ENCODE data around the gene F7.
"Not testable (repeated sequence)": the region's sequence is repeated elsewhere in the genome, so short reads cannot be mapped to it uniquely, and the experiment has no call there.

Gene F7

DNA sequence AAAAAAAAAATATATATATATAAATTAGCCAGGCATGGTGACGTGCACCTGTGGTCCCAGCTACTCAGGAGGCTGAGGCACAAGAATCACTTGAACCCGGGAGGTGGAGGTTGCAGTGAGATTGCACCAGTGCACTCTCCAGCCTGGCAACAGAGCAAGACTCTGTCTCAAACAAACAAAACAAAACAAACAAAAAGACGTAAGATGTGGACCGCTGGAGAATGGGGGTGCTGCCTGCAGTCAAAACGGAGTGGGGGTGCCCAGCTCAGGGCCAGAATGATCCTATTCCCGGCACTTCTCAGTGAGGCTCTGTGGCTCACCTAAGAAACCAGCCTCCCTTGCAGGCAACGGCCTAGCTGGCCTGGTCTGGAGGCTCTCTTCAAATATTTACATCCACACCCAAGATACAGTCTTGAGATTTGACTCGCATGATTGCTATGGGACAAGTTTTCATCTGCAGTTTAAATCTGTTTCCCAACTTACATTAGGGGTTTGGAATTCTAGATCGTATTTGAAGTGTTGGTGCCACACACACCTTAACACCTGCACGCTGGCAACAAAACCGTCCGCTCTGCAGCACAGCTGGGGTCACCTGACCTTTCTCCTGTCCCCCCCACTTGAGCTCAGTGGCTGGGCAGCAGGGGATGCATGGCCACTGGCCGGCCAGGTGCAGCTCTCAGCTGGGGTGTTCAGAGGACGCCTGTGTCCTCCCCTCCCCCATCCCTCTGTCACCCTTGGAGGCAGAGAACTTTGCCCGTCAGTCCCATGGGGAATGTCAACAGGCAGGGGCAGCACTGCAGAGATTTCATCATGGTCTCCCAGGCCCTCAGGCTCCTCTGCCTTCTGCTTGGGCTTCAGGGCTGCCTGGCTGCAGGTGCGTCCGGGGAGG lies at the start of gene F7:
TSS of gene F7 (plus strand) at position 760 of the 889 bp plus-strand sequence. CDS start at position 811, 51 bp downstream.
- no peak for DNase-seq (ENCODE audit: low spot score)

DNA sequence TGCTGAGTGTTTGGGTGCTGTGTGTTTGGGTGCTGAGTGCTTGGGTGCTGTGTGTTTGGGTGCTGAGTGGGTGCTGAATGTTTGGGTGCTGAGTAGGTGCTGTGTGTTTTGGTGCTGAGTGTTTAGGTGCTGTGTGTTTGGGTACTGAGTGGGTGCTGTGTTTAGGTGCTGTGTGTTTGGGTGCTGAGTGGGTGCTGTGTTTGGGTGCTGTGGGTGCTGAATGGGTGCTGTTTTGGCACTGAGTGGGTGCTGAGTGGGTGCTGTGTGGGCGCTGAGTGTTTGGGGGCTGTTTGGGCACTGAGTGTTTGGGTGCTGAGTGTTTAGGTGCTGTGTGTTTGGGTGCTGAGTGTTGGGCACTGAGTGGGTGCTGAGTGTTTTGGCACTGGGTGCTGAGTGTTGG lies 48.5 kb upstream of the F7 start:
- DNase-seq (ENCODE audit: low spot score) = no peak

DNA sequence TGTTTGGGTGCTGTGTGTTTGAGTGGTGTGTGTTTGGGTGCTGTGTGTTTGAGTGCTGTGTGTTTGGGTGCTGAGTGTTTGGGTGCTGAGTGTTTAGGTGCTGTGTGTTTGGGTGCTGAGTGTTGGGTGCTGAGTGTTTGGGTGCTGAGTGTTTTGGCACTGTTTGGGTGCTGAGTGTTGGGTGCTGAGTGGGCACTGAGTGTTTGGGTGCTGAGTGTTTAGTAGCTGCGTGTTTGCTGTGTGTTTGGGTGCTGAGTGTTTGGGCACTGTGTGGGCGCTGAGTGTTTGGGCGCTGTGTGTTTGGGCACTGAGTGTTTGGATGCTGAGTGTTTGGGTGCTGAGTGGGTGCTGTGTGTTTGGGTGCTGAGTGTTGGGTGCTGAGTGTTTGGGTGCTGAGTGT lies 48.0 kb upstream of the F7 start:
- DNase-seq (ENCODE audit: low spot score) = not testable (repeated sequence)

DNA sequence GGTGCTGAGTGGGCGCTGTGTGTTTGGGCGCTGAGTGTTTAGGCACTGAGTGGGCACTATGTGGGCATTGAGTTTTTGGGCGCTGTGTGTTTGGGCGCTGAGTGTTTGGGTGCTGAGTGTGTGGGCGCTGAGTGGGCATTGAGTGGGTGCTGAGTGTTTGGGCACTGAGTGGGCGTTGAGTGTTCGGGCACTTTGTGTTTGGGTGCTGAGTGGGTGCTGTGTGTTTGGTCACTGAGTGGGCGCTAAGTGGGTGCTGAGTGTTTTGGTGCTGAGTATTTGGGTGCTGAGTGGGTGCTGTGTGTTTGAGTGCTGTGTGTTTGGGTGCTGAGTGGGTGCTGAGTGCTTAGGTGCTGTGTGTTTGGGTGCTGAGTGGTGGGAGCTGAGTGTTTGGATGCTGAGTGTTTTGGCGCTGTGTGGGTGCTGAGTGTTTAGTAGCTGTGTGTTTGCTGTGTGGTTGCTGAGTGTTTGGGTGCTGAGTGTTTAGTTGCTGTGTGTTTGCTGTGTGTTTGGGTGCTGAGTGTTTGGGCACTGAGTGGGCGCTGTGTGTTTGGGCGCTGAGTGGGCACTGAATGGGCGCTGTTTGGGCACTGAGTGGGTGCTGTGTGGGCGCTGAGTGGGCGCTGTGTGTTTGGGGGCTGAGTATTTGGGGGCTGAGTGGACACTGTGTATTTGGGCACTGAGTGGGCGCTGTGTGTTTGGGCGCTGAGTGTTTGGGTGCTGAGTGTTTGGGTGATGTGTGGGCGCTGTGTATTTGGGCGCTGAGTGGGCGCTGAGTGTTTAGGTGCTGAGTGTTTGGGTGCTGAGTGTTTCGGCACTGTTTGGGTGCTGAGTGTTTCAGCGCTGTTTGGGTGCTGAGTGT lies 47.2 kb upstream of the F7 start:
- no peak for DNase-seq (ENCODE audit: low spot score)

DNA sequence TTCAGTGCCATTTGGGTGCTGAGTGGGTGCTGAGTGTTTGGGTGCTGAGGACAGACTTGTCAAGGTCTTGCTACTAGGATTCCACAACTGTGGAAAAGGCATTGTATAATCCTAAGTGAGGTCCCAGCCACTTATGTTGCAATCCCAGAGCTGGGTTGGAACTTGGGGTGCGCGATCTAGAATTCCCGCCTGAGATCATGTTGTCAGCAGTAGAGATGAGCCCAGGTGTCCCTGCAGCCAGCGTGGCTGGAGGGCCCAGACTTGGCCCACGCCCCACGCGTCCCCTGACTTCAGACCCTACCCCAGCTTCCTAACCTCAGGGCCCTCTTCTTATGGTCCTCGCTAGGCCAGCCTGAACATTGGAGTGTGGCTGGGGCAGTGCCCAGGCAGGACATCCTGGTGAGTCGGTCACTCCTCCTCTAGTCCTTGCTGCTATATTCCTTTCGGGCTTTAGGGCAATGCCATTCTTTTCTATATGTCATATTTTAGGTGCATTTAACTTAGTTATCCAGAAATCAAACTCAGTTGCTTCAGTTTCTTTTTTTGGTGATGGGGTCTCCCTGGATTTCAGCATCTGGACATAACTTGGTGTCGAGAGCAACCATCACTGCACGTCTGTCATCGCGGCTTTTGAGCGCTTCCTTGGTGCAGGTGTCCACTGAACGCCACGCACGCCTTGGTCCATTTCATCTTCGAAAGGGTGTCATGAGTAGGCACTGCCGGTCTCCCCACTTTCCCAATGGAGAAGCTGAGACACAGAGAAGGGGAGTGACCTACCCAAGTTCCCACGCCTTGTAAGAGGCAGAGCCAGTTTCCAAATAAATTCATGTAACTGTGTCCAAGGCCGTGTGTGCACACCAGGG lies 46.4 kb upstream of the F7 start:
- no peak for DNase-seq (ENCODE audit: low spot score)

DNA sequence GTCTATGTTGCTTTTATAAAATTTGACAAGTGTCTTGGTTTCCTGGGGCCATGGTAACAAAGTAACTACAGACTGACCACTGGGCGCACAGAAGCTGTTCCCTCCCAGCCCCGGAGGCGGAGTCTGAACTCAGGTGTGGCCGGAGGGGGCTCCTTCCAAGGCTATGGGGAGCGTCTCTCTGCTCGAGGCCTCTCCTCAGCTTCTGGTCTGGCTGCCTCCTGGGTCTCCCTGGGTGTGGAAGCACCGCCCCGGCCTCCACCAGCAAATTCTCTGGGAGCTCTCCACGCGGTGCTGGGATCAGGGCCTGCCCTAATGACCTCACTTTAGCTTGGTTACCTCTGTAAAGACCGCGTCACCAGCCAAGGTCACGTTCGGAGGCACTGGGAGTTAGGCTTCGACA lies 45.7 kb upstream of the F7 start:
- DNase-seq (ENCODE audit: low spot score) = no peak

DNA sequence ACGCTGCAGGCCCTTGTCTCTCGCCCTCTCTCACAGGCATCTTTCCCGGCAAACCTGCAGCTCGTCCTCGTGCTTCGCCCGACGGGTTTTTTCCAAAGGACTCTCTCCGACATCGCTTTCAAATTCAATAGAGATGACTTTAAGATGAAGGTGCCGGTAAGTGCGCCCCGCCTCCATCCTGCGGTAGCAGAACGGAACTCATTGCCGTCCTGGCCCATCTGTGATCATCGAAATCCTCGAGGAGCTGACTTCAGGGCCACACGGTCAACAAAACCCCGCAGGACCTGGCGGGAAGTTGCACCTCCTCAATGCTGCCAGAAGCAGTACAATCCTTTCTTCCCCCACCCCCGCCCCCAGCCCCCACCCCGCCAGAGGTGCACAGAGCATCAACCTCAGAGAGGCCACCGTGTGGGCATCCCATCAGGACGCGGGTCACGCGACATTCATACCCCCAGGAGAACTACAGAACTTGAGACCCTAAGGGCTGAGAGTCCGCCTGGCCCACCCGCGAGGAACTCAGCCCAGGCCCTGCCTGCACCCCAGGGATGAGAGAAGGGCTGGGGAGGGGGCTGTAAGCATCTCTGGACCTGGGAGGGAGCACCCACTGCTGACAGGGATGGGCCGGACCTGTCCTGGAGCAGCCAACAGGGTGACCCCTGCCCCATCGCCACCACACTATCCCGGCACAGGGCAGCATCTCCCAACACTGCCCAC lies 44.9 kb upstream of the F7 start:
- DNase-seq (ENCODE audit: low spot score) = no peak

DNA sequence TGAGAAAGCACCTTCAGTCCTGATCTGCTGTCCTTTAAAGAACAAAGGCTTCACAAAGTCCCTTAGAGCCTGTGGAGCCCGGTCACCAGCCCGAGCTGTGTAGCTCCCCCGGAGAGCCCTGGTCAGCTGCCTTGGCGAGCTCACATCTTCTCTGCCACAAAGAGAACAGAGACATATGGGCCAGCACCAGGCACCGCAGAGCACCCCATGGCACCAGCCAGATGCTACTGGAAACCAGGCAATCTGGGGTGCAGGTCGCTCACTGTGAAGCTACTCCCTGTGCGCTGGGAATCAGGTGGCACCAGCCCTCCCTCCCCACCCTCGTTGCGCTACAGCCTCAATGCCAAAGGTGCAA lies 44.3 kb upstream of the F7 start:
- no peak for DNase-seq (ENCODE audit: low spot score)

DNA sequence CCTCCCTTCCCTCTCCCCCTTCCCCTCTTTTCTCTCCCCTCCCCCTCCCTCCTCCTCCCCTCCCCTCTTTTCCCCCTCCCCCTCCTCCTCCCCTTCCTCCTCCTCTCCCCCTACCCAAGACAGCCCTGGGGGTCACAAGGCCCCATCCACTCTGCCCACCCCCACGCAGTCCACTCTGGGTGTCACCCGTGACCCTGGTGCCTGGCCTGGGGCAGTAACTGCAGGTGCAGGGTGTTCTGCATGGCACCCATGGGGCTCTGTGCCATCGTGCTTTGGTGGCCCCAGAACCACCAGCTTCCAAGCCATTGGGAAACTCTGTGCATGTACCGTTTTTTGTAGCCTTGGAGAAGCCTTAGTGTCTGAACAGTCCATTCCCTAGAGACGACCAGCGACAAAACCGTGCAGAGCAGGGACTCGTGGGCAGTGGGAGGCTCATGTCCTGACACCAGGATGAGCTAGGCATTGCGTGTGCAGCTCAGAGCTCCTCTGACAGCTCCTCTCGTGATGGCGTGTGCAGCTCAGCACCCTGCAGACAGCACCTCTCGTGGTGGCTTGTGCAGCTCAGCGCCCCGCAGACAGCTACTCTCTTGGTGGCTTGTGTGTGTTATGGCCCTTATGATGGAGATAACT lies 43.7 kb upstream of the F7 start:
- DNase-seq (ENCODE audit: low spot score) = no peak

DNA sequence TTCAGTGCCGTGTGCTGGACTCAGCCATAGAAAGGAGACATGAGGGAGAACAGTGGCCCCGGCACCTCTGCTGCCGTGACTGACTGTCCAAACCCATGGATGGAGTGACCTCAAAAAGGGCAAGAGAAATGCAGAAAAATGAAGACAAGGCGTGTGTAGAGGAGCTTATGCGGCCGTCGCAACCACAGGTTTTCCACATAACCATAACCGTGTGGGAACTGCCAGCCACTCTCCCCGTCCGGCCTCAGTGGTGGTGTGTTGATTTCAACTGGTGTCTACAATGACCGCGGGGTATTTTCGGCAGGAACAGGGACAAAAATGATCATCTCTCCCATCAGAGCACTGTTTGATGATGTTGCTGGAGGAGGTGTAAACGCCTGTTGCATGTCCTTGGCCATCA lies 42.9 kb upstream of the F7 start:
- no peak for DNase-seq (ENCODE audit: low spot score)

DNA sequence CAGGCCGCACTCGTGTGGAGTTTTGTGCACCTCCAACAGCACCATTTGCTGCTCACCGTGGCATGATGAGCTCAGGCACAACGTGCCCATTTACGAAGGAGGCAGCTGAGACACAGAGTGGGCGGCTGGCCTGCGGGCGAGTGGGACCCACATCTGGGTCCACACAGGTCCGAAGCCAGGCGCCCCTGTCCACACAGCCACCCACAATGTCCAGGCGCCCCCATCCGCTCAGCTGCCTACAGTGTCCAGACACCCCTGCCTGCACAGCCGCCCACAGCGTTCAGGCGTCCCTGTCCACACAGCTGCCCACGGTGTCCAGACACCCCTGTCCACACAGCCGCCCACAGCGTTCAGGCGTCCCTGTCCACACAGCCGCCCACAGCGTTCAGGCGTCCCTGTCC lies 42.5 kb upstream of the F7 start:
- DNase-seq (ENCODE audit: low spot score) = no peak

DNA sequence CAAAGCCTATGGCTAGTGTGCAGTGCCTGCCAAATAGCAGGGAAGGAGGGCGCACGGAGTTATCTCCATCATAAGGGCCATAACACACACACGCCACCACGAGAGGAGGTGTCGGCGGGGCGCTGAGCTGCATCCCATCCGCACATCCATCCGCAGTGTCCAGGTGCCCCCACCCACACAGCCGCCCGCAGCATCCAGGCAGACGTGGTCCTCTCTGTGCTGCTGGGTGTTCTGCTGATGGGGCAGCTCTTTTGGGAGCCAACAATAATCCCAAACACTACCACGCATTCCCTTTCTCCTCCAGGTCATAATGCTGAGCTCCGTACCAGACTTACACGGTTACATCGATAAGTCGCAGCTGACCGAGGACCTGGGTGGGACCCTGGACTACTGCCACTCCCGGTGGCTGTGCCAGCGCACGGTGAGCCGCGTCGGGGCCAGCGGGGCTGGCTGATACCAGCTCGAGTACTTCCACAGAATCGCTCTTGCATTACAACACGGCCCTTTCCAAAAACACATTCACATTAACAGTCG lies 41.5 kb upstream of the F7 start:
- no peak for DNase-seq (ENCODE audit: low spot score)

DNA sequence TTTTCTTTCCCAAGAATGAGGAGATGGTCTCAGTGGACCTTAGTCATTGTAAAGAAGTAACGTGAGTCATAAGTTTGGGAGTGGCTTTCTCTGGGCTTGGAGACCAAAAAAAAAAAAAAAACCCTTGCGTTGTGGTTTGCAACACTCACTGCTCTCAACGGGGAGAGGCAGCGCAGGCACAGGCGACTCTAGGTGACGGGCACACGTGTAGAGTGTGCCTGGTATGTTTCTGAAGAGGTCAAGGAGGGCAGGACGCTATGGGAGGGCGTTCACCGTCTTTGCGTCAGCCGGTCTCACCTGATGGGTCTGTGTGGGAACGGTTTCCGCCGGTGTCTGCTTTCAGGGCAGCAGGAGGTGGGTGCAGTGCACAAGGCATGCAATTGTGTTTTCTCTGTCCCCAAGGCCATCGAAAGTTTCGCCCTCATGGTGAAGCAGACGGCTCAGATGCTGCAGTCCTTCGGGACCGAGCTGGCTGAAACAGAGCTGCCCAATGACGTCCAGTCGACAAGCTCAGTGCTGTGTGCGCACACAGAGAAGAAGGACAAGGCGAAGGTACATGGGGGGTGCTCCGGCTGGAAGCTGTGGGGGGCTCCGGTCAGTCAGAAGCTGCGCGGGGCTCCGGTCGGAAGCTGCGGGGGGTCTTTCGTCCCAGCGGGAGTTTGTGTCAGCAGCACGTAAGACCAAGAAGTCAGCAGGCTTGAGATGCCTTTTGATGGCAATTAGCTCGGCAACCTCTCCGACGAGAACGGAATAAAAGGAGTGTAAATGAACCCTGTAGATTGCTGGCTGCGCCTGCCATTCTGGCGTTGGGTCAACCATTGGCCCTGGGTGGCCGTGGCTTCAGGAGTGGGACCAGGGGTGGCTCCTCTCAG lies 40.8 kb upstream of the F7 start:
- no peak for DNase-seq (ENCODE audit: low spot score)

DNA sequence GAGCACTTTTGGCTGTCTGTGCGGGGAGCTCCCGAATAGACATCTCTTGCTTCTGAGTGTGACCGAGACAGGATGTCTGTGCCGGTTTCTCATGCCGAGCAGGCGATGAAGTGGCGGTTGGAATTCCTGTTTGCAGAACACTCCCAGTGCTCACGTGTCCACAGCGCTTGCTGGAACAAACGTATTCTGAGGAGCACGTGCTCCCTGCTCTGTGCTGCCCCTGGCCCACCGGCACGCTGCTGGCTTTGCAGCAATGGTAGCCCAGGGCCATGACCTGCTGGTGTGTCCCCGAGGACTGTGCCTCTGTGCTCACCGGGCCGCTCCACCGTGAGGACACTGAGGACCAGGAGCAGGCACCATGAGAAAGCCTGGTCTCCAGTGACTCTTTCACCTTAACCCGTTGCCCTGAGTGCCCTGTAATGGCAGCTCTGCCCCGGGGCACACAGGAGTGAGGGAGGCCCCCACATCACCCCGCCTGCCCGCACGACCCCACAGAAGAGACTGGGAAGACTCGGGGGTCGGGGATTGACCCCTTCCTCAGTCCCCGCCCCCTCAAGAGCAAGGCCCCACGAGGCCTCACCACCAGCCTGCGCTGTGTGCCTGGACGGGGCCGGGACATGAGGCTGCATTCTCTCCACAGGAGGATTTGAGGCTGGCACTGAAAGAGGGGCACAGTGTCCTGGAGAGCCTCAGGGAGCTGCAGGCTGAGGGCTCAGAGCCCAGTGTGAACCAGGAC lies 40.0 kb upstream of the F7 start:
- DNase-seq (ENCODE audit: low spot score) = no peak

DNA sequence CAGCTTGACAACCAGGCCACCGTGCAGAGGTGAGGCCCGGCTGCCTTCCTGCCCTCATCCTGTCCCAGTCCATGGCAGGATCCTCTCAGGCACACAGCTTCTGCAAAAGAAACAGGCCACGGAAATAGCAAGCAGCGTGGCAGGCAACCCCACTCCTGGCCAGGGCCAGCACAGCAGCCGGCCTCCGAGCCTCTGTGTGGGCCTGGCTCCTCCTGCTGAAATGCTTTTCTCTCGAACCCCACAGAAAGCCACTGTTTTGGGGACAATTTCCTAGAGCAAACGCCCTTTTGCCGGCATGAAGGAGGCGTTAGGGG lies 39.5 kb upstream of the F7 start:
- no peak for DNase-seq (ENCODE audit: low spot score)

DNA sequence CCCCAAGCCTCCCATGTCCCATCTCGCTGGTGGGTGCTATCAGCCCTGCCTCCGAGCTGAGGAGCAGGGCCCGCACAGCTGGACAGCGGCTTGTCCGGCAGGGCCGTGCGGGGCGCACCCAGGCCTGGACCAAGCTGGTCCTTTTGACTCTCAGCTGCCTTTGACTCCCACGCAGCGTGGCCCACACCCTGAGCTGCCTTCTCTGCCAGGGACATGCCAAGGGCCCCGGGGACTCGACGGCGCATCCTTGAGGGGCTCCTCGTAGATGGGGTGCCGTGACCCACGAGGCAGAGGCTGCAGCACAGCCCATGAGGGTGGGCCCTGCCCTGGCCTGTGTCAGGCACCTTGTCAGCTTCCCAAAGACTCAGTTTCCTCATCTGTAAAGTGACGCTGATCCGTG lies 38.8 kb upstream of the F7 start:
- DNase-seq (ENCODE audit: low spot score) = no peak

DNA sequence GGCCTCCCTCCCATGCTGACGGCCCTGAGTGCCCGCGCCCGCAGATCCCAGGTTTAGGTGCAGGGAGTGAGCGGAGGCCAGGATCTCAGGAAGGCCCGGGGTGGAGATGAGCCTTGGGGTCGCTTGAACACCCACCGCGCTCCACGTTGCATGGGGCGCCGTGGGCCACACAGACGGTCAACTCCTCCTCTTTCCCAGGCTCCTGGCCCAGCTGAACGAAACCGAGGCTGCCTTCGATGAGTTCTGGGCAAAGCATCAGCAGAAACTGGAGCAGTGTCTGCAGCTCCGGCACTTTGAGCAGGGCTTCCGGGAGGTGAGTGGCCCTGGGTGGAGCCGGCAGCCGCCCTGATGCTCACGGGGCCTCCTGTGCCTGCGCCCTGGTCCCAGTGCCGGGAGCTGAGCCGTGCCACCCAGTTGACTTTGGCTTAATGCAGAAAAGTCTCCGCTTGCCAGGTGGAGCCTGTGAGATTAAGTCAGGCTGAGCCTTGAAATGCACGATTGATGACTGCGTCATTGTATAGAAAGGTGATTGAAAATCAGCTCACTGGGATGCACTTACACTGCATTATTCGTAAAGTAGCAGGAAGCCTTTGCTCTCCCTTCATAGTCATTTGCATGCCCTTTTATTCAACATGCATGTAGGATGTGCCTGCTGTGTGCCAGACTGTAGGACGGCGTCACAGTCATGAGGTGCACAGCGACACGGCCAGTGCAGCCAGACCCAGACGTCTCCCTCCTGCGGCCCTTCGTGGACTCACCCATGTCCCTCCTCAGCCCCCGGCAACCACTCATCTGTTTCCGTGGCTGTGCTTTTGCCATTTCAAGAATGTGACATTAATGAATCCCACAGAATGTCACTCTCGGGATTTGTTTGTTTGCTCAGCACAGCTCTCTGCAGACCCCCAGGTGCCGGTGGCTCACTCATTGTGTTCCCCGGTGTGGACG lies 35.5 kb upstream of the F7 start:
- DNase-seq (ENCODE audit: low spot score) = no peak

DNA sequence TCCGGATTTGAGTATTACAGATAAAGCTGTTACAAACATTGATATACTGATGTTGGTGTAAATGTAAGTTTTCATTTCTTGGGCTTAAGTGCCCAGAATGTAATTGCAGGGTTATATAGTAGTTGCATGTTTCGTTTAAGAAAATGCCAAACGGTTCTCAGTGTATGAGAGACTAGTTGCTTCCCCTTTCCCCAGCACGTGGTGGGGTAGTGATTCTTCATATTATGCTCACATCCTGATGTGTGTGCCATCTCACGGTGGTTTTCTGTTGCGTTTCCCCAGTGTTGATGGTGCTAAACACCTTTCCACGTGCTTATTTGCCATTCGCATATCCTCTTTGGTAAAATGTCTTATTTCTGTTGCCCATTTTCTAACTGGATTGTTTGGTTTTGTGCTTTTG lies 34.7 kb upstream of the F7 start:
- no peak for DNase-seq (ENCODE audit: low spot score)

All from activated CD4-positive, alpha-beta T cell treated with anti-CD3 and anti-CD28 coated beads, Interleukin-2, Interleukin-4, amounts not matched to agents 100 ng/mL and 50 ng/mL, durations not matched to agents 16 hours and 8 hours (primary cell).